H1 (cell line): ENCODE results near the gene NEGR1. TPM values are rescaled to one million over a fixed set of nuclear protein-coding genes. Genes with fewer than 3 reads are reported as not detected.

Experiments used
- HDAC2 ChIP-seq, 2 experiments: fragments of 300-600 bp in 1 of 2; sonication (generic) in 1 of 2; IDR thresholded peaks; 2 replicates each; pipeline ENCODE4 v1.6.1; 2011 to 2012; ENCODE audit warnings: low read depth in 2 of 2, low read length in 2 of 2, mild to moderate bottlenecking in 2 of 2, moderate library complexity in 2 of 2, borderline replicate concordance in 1 of 2, inconsistent platforms in 1 of 2
- HDAC6 ChIP-seq: IDR thresholded peaks from one replicate; pipeline ENCODE4 v1.7.1; 2012; ENCODE audit warnings: low read depth, mild to moderate bottlenecking, inconsistent platforms, low read length, moderate library complexity
- USF2 ChIP-seq: IDR thresholded peaks from 2 replicates; pipeline ENCODE4 v1.6.1; 2011; ENCODE audit warnings: low read length, improper control_type of control experiment
- polyA plus RNA-seq, 7 experiments: library from polyadenylated mRNA; depleted of rRNA in 3 of 7; stranded (reverse) in 5 of 7; unstranded in 2 of 7; fragments of >200 nt in 5 of 7; fragments of 200-250 nt in 2 of 7; gene quantifications; 1 replicate in 5 of 7; 2 replicates in 1 of 7; 4 replicates in 1 of 7; pipeline versions ENCODE4 v1.2.1 to v1.2.3, GENCODE V29; 2011 to 2013; ENCODE audit warnings: missing spikeins in 2 of 7, mixed read lengths in 2 of 7
- total RNA-seq: library from RNA; stranded (reverse); fragmentation: NEBNext Ultra II Directional; extraction: Animal tissue kit (Norgen Biotek cat#: 25700); gene quantifications from 2 replicates; pipeline ENCODE4 v1.2.1, GENCODE V29; 2021

The NEGR1 gene
- total and polyA plus RNA-seq, 2 of the 8 experiments (the other 6 are each of a cell fraction or from before 2014, with no cell fraction given) = 0.71 to 1.3 TPM

- TF ChIP-seq HDAC2 (IDR thresholded peaks at IDR 0.05; ENCODE audit: borderline replicate concordance in 1 of 2, low read depth in 2 of 2, low read length in 2 of 2) (no peak), USF2 (no peak), HDAC6 (no peak)
Observed at GRCh38 chr1:71435951-71436350, 846.4 kb downstream of the NEGR1 start (continued).
